GM19397 (cell line): ENCODE measurements around the gene LITAFD.

Experiments used
- ATAC-seq: cut with Tn5 transposase; IDR thresholded peaks from one replicate; pipeline ENCODE4 v1.9.1; 2021; ENCODE audit warnings: mild to moderate bottlenecking, moderate library complexity; ENCODE audit not compliant: unreplicated experiment

The LITAFD gene

DNA sequence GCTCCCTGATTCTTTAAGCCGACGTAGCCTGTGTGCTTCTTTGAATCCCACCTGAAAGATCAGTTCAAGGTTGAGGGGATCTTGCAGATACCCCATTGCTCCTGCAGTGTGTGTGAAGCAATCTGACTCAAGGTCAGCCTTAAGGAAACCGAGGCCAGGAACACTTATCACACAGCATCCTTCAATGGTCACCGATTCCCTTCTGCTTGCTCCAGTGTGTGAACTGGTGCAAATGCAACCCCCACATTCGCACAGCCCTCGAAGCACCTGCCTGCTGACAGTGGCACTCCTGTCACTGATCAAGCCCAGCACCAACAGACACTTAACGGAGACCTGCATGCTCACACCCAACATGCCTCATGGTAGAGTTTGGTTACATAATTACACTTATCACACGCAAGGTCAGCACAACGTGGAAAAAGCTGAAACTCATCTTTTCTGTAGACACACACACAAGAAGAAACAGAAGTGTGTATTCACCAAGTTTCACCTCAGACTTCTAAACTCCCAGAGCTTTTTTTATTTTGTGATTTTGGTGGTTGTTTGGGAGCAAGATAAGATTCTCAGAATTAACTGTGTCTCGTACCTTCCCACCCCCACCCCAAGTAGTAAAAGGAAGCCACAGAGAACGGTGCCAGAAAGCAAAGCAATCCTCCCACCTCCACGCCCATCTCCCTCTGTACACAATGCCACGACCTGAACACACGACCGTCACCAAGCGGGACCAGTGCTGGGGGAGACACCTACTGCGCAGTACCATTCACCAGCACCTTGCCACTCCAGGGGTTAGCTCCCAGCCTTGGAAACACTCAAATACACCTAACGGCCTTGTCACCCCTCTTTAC is 37.2 kb downstream of the LITAFD start:
- no peak for ATAC-seq

DNA sequence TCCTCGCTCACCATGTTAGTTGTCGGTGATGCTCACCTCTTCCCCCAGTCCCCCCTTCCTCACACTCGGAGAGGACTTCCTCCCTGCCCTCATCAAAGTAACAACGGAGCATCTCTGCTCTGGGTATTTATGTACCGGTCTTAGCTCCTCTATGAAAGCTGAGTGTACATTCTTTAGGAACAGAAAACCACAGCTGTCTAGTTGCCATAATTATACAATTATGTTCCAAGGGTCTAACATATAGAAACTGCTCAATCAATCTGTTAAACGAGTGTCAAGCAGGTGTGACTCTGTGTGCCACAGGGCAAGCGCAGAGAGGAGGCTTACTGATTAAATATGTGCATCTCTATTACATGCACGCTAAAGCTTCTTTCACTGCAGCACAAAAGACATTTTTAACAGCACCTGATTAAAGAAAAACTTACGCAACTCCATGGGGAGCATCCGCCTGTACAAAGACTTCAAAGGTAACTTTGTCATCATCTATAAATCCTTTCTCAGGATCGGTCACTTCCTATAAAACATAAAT is 37.8 kb downstream of the LITAFD start:
- ATAC-seq = no peak

DNA sequence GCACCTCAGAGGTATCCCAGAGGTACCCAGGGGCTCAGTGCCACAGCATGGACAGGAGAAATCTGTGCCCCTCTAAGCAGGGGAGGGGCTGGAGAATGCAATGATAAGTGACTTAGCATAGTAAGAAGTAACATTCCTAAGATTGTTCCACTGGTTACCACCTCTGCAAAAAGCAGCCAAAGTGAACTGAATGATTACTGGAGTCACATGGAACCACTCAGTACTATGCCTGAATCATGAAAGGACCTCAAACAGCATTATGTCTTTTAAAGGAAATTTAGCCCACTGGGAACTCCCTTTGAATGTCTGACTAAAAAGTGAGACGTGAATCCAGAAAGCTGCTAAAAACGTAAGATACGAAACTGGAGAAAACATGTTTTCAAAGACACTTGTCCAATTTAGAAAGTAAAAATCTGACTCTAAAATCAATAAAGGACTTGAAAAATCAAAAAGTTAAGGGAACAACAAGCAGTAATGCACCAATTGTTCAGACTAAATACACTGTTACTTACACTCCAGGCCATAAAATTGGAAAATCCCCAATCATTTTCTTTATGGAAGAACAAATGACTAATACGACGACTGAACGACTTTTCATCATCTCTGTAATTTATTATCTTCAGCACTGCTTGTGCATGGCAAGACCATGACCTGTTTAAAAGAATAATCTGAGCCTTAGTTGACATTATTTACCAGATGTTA is 38.6 kb downstream of the LITAFD start:
- ATAC-seq = no peak

DNA sequence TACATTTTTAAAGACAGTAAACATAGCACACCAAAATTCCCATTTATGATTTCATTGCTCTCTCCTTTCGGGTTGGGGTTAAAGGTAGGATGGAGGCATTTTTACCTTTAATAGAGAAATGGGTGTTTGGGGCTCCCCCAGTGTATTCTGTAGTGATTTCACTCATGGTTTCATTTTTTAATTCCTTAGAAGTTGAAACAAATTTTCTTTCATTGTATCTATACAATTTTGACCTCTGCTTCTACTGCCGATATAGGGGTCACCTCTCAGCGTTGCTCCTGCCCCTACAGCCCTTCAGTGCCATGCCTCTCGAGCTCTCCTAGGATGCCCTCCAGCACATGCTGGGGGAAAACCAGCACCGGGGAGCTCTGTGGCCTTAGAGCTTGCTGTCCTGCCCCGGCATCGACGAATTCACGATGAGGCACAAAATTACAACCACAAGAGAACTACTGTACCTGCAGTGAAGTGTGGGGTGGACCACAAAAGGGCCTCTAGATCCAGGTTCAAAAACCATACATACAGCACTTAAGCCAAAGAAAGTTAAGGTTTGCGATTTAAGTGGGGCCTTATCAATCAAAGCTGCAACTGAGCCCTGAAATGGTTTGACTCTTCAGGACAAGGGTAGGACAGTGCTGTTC is 39.3 kb downstream of the LITAFD start:
- no peak for ATAC-seq

DNA sequence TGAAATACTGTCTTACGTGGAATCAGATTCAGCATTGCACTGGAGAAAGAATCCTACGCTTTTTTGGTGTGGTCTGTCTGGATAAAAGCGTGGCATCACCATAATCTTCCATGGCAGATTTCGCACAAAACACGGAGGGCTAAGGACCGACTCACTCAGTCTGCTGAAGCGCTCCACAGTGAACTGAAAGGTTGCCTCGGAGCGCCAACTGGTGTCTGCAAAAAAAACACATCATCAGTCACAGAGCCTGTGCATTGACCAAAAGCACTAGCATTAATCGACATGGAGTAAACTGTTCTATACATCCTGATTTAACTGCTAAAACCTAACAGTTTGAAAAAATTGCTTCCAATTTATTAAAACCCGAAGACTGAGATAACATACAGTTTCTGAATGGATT is 41.0 kb downstream of the LITAFD start:
- no peak for ATAC-seq

DNA sequence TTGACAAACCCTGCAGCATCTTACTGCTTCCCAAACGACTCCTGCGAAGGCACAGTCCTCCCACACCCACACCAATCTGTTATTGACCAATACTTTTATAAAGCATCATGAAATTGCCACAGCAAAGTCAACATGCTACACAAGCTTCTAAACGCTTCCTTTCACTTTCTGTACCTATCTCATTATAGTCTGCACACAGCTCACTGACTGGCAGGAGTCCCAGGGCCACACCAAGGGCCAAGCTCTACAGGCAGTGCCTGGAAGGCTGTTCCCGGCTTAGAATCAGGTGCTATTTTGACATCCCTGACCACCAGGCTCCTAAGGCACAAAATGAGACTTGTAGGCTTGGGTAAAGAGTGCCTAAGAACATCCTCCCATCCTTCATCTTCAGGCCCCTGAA is 42.1 kb downstream of the LITAFD start:
- peak; percentile 43 for ATAC-seq

DNA sequence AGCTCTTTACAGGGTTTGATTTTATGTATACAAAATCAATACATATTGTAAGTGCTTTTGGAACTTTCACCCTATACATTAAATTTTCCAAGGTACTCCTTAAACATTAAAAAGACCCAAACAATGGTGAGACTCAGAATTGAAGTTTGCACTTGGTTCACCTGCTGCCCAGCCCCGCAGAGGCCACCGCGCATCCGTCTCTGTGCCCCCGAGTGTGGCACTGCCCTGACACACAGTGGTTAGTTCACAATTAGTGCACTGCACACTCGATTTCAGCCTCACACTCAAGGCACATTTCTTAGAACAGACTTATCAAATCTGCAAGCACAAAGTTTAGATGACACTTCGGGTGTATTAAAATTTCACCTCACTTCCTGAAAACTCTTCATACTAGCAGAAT is 43.3 kb downstream of the LITAFD start:
- no peak for ATAC-seq

DNA sequence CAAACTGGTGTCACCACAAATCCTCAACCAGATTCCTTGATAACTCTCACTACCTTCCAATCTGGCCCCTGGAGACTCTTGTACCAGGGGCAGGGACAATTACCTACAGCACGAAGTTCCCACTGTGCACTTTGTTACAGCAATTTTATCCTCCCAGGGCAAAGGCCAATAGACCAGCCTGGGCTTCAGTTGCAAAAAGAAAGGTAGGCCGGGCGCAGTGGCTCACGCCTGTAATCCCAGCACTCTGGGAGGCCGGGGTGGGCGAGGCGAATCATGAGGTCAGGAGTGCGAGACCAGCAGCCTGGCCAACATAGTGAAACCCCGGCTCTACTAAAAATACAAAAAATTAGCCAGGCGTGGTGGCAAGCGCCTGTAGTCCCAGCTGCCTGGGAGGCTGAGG is 44.7 kb downstream of the LITAFD start:
- no peak for ATAC-seq

DNA sequence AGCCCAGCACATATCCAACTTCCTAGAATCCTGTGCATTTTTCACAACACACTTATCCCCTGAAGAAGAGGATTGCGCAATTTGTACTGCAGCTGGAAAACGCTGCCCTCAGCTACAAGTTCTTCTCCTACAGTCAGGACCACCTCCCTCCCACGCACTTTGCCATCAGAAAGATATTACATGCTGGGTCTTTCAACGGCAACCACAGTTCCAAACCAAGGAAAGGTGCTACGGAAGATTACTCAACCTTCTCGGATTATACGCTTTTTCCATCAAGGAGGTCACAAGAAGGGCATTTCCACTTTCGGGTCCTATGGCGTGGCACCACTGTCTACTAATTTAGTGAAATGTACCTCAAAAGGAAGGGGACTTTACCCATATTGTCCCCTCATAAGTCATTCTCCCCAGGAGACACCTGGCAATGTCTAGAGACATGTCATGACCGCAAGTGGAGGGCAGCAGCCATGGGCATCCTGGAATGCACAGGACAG is 46.4 kb downstream of the LITAFD start:
- ATAC-seq = no peak

DNA sequence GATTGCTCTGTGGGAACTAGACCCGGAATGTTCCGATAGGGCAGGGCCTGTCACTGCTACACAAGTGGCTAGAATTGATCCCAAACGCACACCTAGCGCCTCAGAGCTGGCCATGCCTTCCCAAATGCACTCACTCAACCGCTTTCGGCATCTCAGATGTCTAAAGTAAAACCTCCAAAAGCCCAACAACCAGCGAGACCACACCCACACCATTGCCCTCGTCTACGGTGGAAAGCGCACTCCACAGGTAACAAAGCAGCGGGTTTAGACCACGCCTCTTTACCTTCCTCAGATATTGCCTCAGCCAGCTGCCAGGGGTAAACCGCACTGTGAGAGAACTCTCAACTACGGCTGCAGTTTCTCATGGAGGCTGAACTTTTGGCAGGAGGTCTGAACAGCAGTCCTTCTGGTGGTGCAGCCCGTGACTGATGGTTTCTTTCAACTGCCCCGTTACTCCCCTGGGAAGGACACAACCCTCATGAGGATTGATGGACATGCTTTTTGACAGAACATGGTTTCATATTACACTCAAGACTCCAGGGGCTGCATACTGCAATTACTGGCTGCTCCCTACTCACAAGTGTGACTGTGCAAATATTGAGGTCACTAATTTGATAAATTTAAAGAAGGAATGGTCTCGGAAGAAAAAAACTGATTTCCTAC is 47.1 kb downstream of the LITAFD start:
- no peak for ATAC-seq

DNA sequence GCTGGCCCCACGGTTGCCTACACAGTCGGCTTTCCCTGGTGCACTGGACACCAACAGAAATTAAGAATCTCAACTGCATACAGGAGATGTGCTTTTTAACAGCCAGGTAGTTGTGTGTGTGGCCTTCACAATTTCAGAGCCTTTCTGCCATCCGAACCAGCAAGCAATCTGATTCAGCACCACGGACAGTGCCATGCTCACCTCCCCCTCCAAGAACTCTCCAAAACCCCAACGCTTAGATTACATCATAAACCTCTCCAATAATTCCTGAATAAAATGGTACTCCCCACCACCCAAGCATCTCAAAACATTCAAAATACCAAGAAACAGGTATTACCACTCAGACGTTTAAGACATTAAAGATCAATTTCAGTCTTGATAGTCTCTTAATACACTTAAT is 49.7 kb downstream of the LITAFD start:
- ATAC-seq = no peak

DNA sequence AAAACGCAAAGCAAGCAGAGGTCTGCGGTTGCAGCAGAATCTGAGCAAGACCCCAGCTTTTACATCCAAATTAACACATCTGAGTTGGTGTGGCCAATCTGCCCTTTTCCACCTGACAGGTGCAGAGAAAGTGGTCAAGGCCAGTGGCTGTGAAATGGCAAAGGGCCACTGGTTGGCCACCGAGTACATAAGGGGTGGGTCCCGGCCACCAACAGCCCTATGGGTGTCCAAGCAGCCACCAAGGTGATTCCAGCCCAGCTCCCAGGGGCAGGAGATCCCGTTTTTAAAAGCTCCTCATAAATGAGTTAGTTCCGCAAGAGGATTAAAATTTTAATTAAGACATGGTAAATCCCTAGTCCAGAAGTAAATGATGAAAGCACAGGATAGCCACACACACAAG is 52.5 kb downstream of the LITAFD start:
- no peak for ATAC-seq
